Measurements from ENCODE around the gene CCDC134. TPM values are rescaled to one million over a fixed set of nuclear protein-coding genes. Genes with fewer than 3 reads are reported as not detected.
"Not testable (repeated sequence)": the region's sequence is repeated elsewhere in the genome, so short reads cannot be mapped to it uniquely, and the experiment has no call there.

Gene CCDC134
- total and polyA plus RNA-seq, 9 of the 15 experiments (the other 6 are each of a cell fraction or from before 2014, with no cell fraction given): 0.56 to 11.9 (median 5.3) TPM

- TF ChIP-seq ZNF592 (IDR thresholded peaks at IDR 0.05): 0 out of 2 replicates have a peak, but pooled peaks have one; percentile 28
- TF ChIP-seq CTBP1 (IDR thresholded peaks at IDR 0.05; ENCODE audit: borderline replicate concordance): no peak
Measured at GRCh38 chr22:41834005-41834944, 33.8 kb downstream of the CCDC134 start (continued).

DNA sequence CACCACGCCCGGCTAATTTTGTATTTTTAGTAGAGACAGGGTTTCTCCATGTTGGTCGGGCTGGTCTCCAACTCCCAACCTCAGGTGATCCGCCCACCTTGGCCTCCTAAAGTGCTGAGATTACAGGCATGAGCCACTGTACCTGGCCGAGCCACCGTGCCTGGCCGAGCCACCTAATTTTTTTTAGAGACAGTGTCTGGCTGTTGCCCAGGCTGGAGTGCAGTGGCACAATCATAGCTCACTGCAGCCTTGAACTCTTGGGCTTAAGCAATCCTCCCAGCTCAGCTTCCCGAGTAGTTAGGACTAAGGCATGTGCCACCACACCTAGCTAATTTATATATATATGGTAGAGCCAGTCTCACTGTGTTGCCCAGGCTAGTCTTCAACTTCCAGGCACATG is 35.0 kb downstream of the CCDC134 start:
- H3K4me3 ChIP-seq; in situ Hi-C loops (cut with MboI); CTCF ChIA-PET (ENCODE audit: low intra/inter-chr PET ratio); DNase-seq (ENCODE audit: extremely low read depth in 1 of 4, low spot score in 3 of 4); ATAC-seq; BruUV-seq (replicated peaks); H2AFZ ChIP-seq (ENCODE audit: low read depth, low read length); H3K27me3 ChIP-seq (ENCODE audit: control insufficient read depth in 2 of 2, insufficient read depth in 2 of 2, low read length in 2 of 2); H3K9me3 ChIP-seq (replicated peaks; ENCODE audit: control insufficient read depth, insufficient read depth, low read depth, low read length); intact Hi-C loops (cut with micrococcal nuclease); FAIRE-seq: not testable (repeated sequence)
- H3K9ac ChIP-seq (ENCODE audit: insufficient read depth in 1 of 2, low read depth in 2 of 2, low read length in 2 of 2): 0 out of 4 replicates have a peak overlapping the region, but pooled peaks of 1 of the 2 experiments have one; percentile 40
- peaks cover 17 to 36% of the 10 kb centered on the region in 2 experiments; a peak in 4 of 5 replicates for H3K4me1 ChIP-seq (replicated peaks in 1 of 2; ENCODE audit: control insufficient read depth in 2 of 2, insufficient read depth in 2 of 2, low read length in 2 of 2)
- POLR2A ChIA-PET: interaction anchor here (1.0 to 1.2 kb wide), 2 partner anchors 9 to 11 kb away, joined by 4 read pairs; no protein-coding TSS in a partner anchor
- WGBS (ENCODE audit: insufficient coverage, low coverage, missing lambda C conversion rate): 94% methylated on average over 4 of the region's 8 CpGs
- H3K9me1 ChIP-seq (ENCODE audit: control insufficient read depth, insufficient read depth, low read length): peaks cover 16% of the 10 kb centered on the region
- 0 out of 2 replicates have a peak overlapping the region, but pooled peaks have one; percentile 27 for H3K4me2 ChIP-seq (ENCODE audit: insufficient read depth, low read length)
- H4K20me1 ChIP-seq (replicated peaks; ENCODE audit: control insufficient read depth, insufficient read depth, low read length): peaks cover 14% of the 10 kb centered on the region; the same call in 1 of the 2 replicates
- TF ChIP-seq RBFOX2 (IDR thresholded peaks at IDR 0.05; ENCODE audit: low read depth, low read length): 0 out of 2 replicates have a peak, but pooled peaks have one; percentile 20
- peak overlapping the region; percentile 40; the same call in 1 of the 3 replicates for H3K27ac ChIP-seq (ENCODE audit: extremely low read depth, low read depth, low read length)
- H3K36me3 ChIP-seq (ENCODE audit: control insufficient read depth, insufficient read depth, low read length): peaks cover 50% of the 10 kb centered on the region
- peaks cover 76% of the 10 kb centered on the region for H3K79me2 ChIP-seq (ENCODE audit: control insufficient read depth, insufficient read depth, low read length)

All from K562 (cell line).